GM19328 (cell line): Measurements from ENCODE around the gene CPNE7.

Experiments used
- ATAC-seq: cut with Tn5 transposase; IDR thresholded peaks from one replicate; pipeline ENCODE4 v1.9.1; 2021; ENCODE audit warnings: mild to moderate bottlenecking, moderate library complexity; ENCODE audit not compliant: unreplicated experiment

CPNE7 gene

GRCh38 chr16:89601906-89602272, 26.3 kb downstream of the CPNE7 start:
- no peak for ATAC-seq

GRCh38 chr16:89602273-89602951, 26.9 kb downstream of the CPNE7 start:
- ATAC-seq, result no peak

GRCh38 chr16:89602952-89603590, 27.5 kb downstream of the CPNE7 start:
- ATAC-seq, result no peak

- no peak for ATAC-seq
These were observed 29.2 kb downstream of the CPNE7 start for GRCh38 chr16:89604764-89605163.

GRCh38 chr16:89605186-89605970, 29.8 kb downstream of the CPNE7 start:
- no peak for ATAC-seq

GRCh38 chr16:89606006-89606405, 30.4 kb downstream of the CPNE7 start:
- no peak for ATAC-seq

- no peak for ATAC-seq
These were observed 31.9 kb downstream of the CPNE7 start for GRCh38 chr16:89607453-89607852.

- no peak for ATAC-seq
These were observed 32.6 kb downstream of the CPNE7 start for GRCh38 chr16:89607937-89608740.

GRCh38 chr16:89610108-89610453, 34.5 kb downstream of the CPNE7 start:
- ATAC-seq, result no peak

GRCh38 chr16:89612415-89613166, 37.0 kb downstream of the CPNE7 start:
- no peak for ATAC-seq

- ATAC-seq, result no peak
These were observed 37.8 kb downstream of the CPNE7 start, which contains the start of gene DPEP1 for GRCh38 chr16:89613231-89613953. Gene DPEP1, plus strand, starts transcription at chr16:89613642. Its CDS starts 16,769 bp downstream, at chr16:89630411.

- no peak for ATAC-seq
These were observed 38.4 kb downstream of the CPNE7 start for GRCh38 chr16:89613954-89614459.

- ATAC-seq, result no peak
These were observed 39.6 kb downstream of the CPNE7 start for GRCh38 chr16:89615176-89615575.

- ATAC-seq, result no peak
These were observed 40.1 kb downstream of the CPNE7 start for GRCh38 chr16:89615596-89616090.

- ATAC-seq, result no peak
These were observed 41.1 kb downstream of the CPNE7 start for GRCh38 chr16:89616623-89617022.

GRCh38 chr16:89617036-89617435, 41.5 kb downstream of the CPNE7 start:
- ATAC-seq, result no peak

GRCh38 chr16:89618109-89618998, 42.8 kb downstream of the CPNE7 start:
- ATAC-seq, result no peak

- no peak for ATAC-seq
These were observed 44.3 kb downstream of the CPNE7 start for GRCh38 chr16:89619840-89620239.
